Measurements from ENCODE around the gene WDR44.

DNA sequence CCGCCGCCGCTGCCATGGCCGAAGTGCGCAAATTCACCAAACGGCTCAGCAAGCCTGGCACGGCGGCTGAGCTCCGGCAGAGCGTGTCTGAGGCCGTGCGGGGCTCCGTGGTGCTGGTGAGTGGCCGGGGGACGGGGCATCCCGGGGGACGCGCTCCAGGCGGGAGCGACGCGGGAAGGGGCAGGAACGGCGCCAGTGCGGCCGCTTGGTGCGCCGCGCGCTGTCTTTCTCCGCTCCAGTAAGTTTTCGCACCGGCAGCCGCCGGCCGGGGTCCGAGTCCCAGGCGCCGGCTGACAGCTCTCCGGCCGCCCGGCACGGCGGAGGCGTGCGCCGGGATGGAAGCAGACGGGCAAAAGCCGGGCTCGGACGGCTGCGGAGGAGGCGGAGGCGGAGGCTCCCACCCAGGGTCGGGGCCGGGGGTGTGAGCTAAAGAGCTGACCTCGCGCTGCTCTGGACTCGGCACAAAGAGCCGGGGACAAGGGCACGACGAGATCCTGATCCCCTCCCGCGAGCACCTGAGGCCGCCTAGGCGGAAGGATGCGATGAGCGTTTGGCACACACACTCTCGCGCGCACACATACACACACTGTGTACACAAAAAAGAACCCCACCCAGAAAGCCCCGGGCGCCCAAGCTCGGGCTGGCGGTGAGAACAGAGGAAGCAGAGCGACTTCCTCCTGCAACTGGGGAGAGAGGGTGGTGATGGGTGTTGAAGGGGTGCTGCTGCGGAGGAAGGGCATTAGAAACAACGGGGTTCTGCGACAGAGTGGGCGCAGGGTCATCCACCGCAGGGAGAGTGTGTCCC is 150.3 kb downstream of the WDR44 start:
- TF ChIP-seq, protein P1, sequence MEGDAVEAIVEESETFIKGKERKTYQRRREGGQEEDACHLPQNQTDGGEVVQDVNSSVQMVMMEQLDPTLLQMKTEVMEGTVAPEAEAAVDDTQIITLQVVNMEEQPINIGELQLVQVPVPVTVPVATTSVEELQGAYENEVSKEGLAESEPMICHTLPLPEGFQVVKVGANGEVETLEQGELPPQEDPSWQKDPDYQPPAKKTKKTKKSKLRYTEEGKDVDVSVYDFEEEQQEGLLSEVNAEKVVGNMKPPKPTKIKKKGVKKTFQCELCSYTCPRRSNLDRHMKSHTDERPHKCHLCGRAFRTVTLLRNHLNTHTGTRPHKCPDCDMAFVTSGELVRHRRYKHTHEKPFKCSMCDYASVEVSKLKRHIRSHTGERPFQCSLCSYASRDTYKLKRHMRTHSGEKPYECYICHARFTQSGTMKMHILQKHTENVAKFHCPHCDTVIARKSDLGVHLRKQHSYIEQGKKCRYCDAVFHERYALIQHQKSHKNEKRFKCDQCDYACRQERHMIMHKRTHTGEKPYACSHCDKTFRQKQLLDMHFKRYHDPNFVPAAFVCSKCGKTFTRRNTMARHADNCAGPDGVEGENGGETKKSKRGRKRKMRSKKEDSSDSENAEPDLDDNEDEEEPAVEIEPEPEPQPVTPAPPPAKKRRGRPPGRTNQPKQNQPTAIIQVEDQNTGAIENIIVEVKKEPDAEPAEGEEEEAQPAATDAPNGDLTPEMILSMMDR (IDR thresholded peaks at IDR 0.05 in 2 of 3, conservative IDR thresholded peaks at IDR 0.05 in 1 of 3; ENCODE audit: control insufficient read depth in 2 of 3, extremely low read depth in 1 of 3, insufficient read depth in 1 of 3, low read depth in 3 of 3, low read length in 3 of 3) = no peak
- TF ChIP-seq NFIC (IDR thresholded peaks at IDR 0.05; ENCODE audit: low read depth, low read length) (no peak), SP1 (IDR thresholded peaks at IDR 0.05; ENCODE audit: low read depth, low read length) (no peak), POLR2AphosphoS2 (IDR thresholded peaks at IDR 0.05; ENCODE audit: low read depth, low read length) (no peak), BHLHE40 (IDR thresholded peaks at IDR 0.05; ENCODE audit: borderline replicate concordance in 1 of 2, low read depth in 2 of 2, low read length in 1 of 2) (0 out of 4 replicates have a peak, but pooled peaks of 1 of the 2 experiments have one; percentile 3), POLR2A (IDR thresholded peaks at IDR 0.05; ENCODE audit: low read depth, low read length) (peak; percentile 72), POLR2AphosphoS5 (IDR thresholded peaks at IDR 0.05; ENCODE audit: low read length) (peak; percentile 62; the same call in 1 of the 2 replicates), TCF7 (IDR thresholded peaks at IDR 0.05; ENCODE audit: borderline replicate concordance) (0 out of 2 replicates have a peak, but pooled peaks have one; percentile 13), NR2C2 (IDR thresholded peaks at IDR 0.05; ENCODE audit: borderline replicate concordance, control insufficient read depth, insufficient read length, low read depth) (no peak), SMC3 (IDR thresholded peaks at IDR 0.05; ENCODE audit: borderline replicate concordance, low read length) (no peak), MAX (IDR thresholded peaks at IDR 0.05; ENCODE audit: low read depth, low read length) (no peak)
- TF ChIP-seq, protein P2, sequence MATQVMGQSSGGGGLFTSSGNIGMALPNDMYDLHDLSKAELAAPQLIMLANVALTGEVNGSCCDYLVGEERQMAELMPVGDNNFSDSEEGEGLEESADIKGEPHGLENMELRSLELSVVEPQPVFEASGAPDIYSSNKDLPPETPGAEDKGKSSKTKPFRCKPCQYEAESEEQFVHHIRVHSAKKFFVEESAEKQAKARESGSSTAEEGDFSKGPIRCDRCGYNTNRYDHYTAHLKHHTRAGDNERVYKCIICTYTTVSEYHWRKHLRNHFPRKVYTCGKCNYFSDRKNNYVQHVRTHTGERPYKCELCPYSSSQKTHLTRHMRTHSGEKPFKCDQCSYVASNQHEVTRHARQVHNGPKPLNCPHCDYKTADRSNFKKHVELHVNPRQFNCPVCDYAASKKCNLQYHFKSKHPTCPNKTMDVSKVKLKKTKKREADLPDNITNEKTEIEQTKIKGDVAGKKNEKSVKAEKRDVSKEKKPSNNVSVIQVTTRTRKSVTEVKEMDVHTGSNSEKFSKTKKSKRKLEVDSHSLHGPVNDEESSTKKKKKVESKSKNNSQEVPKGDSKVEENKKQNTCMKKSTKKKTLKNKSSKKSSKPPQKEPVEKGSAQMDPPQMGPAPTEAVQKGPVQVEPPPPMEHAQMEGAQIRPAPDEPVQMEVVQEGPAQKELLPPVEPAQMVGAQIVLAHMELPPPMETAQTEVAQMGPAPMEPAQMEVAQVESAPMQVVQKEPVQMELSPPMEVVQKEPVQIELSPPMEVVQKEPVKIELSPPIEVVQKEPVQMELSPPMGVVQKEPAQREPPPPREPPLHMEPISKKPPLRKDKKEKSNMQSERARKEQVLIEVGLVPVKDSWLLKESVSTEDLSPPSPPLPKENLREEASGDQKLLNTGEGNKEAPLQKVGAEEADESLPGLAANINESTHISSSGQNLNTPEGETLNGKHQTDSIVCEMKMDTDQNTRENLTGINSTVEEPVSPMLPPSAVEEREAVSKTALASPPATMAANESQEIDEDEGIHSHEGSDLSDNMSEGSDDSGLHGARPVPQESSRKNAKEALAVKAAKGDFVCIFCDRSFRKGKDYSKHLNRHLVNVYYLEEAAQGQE (IDR thresholded peaks at IDR 0.05; ENCODE audit: low read depth, low read length) = no peak

All from GM12878 (cell line).